Mucosa of descending colon (tissue), 3 donors: Measurements from ENCODE around the gene DRC1. TPM values are rescaled to one million over a fixed set of nuclear protein-coding genes. Genes with fewer than 3 reads are reported as not detected.

Experiments used
- ATAC-seq: fragments of 200-7000 bp; cut with Tn5 transposase; one replicate; pipeline ENCODE4 v1.9.1; 2020; ENCODE audit warnings: mild to moderate bottlenecking, moderate library complexity
- DNase-seq, 3 donors: peaks; one replicate each; pipeline ENCODE4 v3.0.0-alpha.2; 2020
- H3K36me3 ChIP-seq: fragments of 200-600 bp; one replicate; pipeline ENCODE4 v1.8.0; 2021; ENCODE audit warnings: low read depth, mild to moderate bottlenecking
- H3K4me1 ChIP-seq: fragments of 200-600 bp; one replicate; pipeline ENCODE4 v1.8.0; 2021; ENCODE audit warnings: low read depth, mild to moderate bottlenecking
- H3K4me3 ChIP-seq: fragments of 200-600 bp; one replicate; pipeline ENCODE4 v1.8.0; 2021; ENCODE audit warnings: mild to moderate bottlenecking
- H3K9me3 ChIP-seq: fragments of 200-600 bp; one replicate; pipeline ENCODE4 v1.8.0; 2021; ENCODE audit warnings: mild to moderate bottlenecking
- CTCF ChIP-seq: fragments of 200-600 bp; IDR thresholded peaks from one replicate; pipeline ENCODE4 v1.8.0; 2022; ENCODE audit warnings: antibody characterized with exemption, mild to moderate bottlenecking
- intact Hi-C, 2 donors: fragments of 100-400 bp; cut with DNase I in 1 of 2; cut with micrococcal nuclease in 1 of 2; formaldehyde crosslinking; loops; one replicate each; pipeline versions ENCODE4 v1.11.0 to v1.11.1; 2022; cut with DNase I, micrococcal nuclease
- total RNA-seq, 3 donors: library from RNA; stranded (reverse); fragmentation: NEBNext Ultra II Directional in 2 of 3; extraction: Animal tissue kit (Norgen Biotek cat#: 25700) in 2 of 3; gene quantifications; one replicate each; pipeline versions ENCODE4 v1.2.1 to v1.2.4, GENCODE V29; 2021 to 2023
- donor health status: DM: no; HTN: no; CAD: no; lungs with moderate emphysema.
- donor health status: DM: no; HTN: no; CAD: no.
- donor health status: DM: no; HTN: yes; CAD: no.

The DRC1 gene
- total RNA-seq, 3 donors from 2014 or later, result not detected

GRCh38 chr2:26449278-26450030, 47.7 kb downstream of the DRC1 start:
- ATAC-seq, result no peak
- no peak for TF ChIP-seq CTCF

GRCh38 chr2:26450031-26450635, 48.4 kb downstream of the DRC1 start:
- DNase-seq (no peak), ATAC-seq (no peak)
- Histone ChIP-seq H3K4me1 (no peaks in the 10 kb centered on the region), H3K4me3 (no peak overlapping the region), H3K9me3 (no peaks in the 10 kb centered on the region), H3K36me3 (no peaks in the 10 kb centered on the region)
- intact Hi-C loops, result no loop called here
- no peak for TF ChIP-seq CTCF

More at GRCh38 chr2:26449278-26450030, 47.7 kb downstream of the DRC1 start:
- H3K36me3 ChIP-seq, result no peaks in the 10 kb centered on the region
- intact Hi-C loops, result no loop called here
- no peak overlapping the region for H3K4me3 ChIP-seq
- no peak for DNase-seq
- no peaks in the 10 kb centered on the region for H3K9me3 ChIP-seq
- no peaks in the 10 kb centered on the region for H3K4me1 ChIP-seq

GRCh38 chr2:26451700-26452099, 50.0 kb downstream of the DRC1 start:
- Histone ChIP-seq H3K9me3 (no peaks in the 10 kb centered on the region), H3K36me3 (no peaks in the 10 kb centered on the region), H3K4me3 (no peak overlapping the region), H3K4me1 (no peaks in the 10 kb centered on the region)
- intact Hi-C loops, result no loop called here
- no peak for DNase-seq
- no peak for TF ChIP-seq CTCF
- ATAC-seq, result no peak

- H3K9me3 ChIP-seq, result no peaks in the 10 kb centered on the region
- H3K4me1 ChIP-seq, result no peaks in the 10 kb centered on the region
- H3K36me3 ChIP-seq, result no peaks in the 10 kb centered on the region
- TF ChIP-seq CTCF, result no peak
- no peak overlapping the region for H3K4me3 ChIP-seq
- no peak for DNase-seq
- ATAC-seq, result no peak
- intact Hi-C loops, result no loop called here
Measured at GRCh38 chr2:26453421-26454329, 52.0 kb downstream of the DRC1 start.

- intact Hi-C loops, result no loop called here
- no peak for DNase-seq
- ATAC-seq, result no peak
Measured at GRCh38 chr2:26454561-26455001, 52.9 kb downstream of the DRC1 start.

More at GRCh38 chr2:26454561-26455001, 52.9 kb downstream of the DRC1 start:
- Histone ChIP-seq H3K4me1 (no peaks in the 10 kb centered on the region), H3K9me3 (no peaks in the 10 kb centered on the region), H3K36me3 (no peaks in the 10 kb centered on the region), H3K4me3 (no peak overlapping the region)
- TF ChIP-seq CTCF, result no peak
